T-helper 1 cell treated with Interleukin-12 subunit alpha and Interleukin-12 subunit beta and Interleukin-4 antibody, amounts not matched to agents 30 ng/mL and 1 ng/mL, for 36 hours (primary cell): Measurements from ENCODE around the gene GRHPR. TPM values are rescaled to one million over a fixed set of nuclear protein-coding genes. Genes with fewer than 3 reads are reported as not detected.

ENCODE experiments used
- intact Hi-C: fragments of 100-400 bp; cut with micrococcal nuclease; formaldehyde crosslinking; loops from one replicate; pipeline ENCODE4 v1.15.1; 2024
- total RNA-seq: library from RNA; stranded (reverse); gene quantifications from 2 replicates; pipeline ENCODE4 v1.2.3, GENCODE V29; 2022

GRHPR gene
- total RNA-seq, 1 donor from 2014 or later, result 53.9 TPM

DNA sequence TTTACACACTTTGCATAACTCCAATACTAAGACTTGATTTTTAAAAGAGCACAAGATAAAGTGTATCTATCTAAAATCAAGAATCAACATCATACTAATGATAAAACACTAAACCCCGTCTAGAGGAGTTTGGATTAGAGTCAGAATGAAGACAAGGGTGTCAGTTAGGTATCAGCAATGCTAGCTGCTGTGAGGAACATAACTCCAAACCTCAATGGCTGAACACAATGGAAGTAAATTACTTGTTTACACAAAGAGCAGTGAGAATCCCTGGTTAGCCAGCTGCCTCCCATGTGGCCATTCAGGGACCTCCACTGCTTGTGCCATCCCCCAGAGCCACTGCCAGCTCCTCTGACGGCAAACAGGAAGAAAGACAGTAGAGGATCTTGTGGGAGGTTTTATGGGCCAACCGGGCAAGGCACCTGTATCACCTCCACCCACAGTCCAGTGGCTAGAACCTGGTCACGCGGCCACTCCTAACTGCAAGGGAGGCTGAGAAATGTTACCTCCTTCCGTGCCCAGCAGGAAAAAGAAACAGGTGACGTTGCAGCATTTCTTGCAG is 24.0 kb upstream of the GRHPR start:
- intact Hi-C loops, result no loop called here

DNA sequence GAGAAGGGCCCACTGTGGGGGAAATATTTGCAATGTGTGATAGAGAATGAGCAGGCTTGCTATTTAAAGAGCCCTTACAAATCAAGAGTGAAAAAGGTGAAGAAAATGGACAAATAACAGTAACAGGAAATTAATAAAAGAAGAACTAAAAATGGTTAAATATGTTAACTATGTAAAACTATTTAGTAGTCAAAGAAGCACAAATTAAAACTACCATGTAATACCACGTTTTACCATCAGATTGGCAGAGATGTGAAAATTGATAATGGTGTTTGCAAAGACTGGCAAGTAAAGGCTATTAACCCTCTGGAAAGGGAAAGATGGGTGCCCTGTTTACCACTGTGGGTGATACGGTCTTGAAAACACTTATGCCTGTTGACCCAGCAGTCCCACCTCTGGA is 23.2 kb upstream of the GRHPR start:
- intact Hi-C loops, result no loop called here

DNA sequence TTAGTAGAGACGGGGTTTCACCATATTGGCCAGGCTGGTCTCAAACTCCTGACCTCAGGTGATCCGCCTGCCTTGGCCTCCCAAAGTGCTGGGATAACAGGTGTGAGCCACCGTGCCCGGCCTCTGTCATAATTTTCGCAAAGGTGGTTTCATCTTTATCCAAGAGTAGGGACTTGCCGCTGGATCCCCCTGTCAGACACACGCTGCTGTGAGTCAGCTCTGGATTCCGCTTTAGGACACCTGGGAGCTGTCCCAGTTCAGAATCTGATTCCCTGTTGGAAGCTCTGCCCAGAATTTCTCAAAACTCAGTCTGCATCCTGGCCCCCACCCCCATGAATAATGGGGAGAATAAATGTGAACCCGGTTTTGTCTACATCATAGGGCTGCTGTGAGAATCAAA is 17.9 kb upstream of the GRHPR start:
- intact Hi-C loops, result no loop called here

DNA sequence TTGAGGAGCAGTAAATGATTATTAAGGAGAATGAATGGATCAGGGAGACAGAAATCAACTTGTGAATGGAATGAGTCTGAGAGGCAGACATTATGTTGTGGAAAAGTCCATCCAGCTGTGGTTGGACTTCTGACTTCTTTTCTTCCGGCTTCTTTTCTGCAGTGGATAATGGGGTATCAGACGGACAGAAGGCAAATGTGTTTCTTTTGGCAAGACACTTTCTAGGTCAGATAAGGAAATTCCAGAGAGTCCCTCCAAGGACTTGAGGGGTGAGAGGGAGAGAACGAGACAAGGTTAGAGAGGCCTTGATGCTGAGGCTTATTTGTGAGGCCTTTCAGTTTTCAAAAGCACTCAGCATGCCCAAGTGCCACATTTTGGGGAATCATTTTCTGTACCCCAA is 17.1 kb upstream of the GRHPR start:
- intact Hi-C loops, result no loop called here

DNA sequence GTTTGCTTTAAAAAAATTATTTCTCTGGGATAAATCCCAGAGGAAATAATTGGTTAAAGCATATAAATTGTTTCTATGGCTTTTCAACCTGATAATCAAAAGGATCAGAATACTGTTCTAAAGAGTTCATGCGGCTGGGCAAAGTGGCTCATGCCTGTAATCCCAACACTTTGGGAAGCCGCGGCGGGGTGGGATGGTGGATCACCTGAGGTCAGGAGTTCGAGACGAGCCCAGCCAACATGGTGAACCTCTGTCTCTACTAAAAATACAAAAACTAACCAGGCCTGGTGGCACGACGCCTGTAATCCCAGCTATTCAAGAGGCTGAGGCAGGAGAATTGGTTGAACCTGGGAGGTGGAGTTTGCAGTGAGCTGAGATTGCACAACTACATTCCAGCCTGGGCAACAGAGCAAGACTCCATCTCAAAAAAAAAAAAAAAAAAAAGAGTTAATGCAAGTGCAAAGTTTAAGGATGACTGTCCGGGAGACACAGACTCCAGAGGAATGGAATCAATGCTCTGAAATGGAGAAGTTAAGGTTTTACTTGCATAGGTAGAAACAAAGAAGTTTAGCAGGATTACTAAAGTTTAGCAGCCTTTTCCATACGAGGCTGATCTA is 16.6 kb upstream of the GRHPR start:
- intact Hi-C loops, result no loop called here

DNA sequence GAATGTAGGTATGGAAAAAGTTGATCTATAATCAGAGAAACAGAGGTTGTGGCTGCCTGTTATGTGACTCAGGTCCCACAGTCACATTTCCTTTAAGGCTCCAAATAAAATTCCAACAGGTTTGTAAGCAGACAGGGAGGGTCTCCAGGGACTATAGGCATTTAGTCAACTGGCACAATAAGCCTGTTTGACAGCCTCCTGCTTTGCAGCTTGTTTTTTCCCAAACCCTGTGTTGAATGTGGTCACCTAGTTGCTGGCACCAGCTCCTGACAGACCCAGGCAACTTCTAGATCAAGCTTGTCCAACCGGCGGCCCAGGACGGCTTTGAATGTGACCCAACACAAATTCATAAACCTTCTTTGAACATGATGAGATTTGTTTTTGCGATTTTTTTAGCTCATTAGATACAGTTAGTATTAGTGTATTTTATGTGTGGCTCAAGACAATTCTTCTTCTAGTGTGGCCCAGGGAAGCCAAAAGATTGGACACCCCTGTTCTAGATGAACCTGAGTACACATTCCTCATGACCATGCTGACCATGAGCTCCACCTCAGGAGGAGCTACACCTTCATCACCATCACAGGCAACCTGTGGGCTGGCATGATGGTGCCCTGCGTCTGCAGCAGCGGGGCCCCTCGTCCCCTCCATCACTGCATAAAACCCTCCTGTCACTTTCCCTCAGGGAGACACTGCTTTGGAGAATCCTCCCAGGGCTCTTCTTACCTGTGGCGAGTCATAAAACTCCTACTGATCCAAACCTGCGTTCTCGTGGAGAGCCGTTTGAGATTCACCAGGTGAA is 15.7 kb upstream of the GRHPR start:
- intact Hi-C loops, result no loop called here

DNA sequence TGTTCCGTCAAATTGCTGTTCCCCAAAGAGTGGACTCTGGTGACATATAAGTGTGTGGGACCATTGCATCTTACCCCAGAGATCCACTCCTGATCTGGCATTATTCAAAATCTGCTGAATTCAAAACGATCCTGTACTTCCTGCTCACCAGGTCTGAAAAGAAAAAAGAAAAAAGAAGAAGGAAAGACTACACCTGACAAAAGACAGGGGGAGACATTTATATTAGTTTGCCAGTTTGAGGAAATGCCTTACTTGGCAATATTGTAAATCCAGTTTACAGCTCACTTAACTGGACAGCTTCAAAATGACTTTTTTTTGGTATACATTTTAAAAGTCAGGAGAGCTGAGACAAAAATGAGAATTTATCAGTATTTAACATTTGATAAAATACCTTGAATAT is 15.0 kb upstream of the GRHPR start:
- intact Hi-C loops, result no loop called here

DNA sequence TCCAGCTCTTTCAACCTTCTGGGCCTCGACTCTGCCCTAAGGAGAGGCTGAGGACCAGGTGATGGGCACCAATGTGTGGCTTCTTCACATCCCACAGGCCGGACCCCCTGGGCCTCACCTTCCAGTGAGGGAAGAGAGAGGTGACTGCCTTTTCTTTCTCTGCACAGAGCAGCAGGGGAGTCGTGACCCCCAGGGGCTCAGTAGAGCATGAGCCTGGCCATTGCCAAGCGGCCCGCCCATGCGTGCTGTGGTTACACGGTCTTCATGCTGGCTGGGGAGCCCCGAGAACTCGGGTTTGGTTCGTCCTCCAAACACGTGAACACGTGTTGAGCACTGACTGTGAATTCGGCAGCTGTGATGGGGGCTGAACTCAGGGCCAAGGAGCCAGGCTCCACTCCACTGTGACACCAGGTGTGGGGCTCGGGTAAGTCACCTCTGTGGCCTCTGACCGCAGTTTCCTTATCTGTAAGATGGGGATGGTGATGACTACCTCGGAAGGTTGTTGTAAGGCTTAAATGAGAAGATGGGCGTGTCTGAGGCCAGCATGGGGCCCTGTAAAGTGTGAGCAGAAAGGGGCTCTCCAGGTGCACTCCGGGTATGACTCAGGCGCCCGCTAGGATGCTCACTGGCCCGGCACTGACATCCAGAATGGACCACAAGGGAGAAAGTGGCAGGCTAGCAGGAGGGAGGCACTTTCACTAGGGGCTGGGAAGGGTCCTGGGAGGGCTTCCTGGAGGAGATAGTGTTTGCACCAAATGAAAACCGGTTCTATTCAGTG is 13.4 kb upstream of the GRHPR start:
- intact Hi-C loops, result no loop called here

DNA sequence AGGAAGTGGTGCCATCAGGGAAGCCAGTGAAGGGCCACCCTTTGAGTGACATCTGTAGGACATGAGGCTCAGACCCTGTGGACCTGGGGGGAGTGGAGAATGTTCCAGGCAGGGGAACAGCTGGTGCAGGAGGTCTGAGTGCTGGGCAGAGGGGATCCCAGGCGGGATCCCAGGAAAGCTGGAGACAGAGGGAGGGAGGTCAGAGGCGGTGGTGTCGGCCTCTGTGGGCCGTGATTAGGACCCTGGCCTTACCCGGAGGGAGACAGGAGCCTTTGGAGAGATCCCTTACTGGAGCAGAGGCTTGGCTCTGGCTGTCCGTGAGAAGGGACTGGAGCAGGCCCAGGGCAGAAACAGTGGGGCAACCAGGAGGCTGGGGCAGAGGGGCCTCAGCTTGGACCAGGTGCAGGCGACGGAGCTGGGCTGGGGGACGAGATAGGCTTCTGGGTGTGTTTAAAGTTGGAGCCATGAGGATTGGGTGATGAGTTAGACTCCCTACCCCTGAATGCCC is 12.1 kb upstream of the GRHPR start:
- intact Hi-C loops, result loop anchor here (5.0 kb wide), 1 partner anchor 413 kb away; no protein-coding TSS in a partner anchor

DNA sequence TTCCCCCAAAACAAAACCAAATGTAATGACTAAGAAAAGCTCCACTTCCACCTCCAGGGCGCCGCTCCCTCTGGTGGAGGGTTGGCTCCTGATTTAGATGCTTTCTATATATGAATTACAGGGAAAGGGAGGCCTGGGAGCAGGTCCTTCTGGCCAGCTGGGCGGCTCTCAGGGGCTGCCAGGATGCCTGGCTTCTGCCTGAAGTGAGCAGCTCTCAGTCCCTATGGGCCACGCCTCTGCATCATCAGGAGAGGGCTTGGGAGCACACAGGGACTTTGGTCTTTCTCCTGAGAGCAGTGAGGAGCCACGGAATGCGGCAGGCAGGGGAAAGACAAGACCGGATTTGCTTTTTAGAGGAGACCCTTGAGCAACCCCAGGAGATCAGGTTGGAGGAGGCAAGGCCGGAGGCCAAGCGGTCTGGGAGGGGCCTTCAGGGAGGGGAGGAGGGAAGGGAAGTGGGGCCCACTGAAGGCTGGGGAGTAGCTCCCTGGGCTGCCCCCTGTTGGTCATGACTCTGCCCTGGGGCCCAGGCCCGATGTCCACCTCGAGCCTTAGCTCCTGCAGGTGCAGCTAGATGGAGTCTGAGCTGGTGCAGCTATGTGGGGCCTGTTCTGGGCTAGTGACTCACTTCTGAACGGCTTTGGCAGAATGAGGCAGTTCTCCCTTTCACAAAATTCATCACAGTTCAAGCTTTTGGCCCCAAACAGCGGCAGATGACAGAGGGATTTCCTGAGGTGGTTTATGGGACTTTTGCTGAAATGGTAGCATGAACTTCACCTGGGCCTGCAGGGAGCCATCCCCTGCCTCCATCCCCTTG is 11.3 kb upstream of the GRHPR start:
- intact Hi-C loops, result loop anchor here (5.0 kb wide), 1 partner anchor 414 kb away; no protein-coding TSS in a partner anchor

DNA sequence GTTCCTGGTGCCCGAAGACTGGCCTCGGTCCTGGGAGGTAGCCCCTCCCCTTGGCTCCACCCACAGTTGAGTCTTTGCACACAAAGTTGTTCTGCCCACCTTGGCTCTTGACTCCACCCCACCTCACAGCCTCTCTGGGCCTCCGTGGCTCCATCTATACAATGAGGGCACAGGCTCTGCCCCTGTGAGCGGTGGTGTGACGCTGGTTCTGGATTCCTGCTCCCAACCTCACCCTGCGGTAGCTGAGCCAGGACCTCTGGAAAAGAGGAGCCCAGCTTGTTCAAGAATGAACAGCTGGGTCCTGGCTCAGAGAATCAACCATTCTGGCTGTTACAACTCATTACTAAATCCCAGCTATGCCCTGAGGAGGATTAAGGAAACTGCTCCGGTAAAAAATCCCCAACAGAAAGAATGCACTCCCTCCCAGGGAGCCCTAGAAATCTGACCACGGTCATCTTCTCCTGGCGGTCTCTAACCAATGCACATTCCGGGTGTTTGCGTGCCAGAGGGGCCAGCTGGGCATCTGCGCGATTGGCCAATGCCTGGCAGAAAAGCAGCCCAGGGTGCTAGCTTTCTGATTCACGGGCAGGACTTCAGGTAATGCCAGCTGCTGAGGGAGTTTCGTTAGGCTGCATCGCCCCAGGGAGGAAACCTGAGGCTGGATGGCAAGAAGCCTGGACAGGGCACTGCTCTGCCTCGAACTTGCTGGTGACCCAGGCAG is 9.9 kb upstream of the GRHPR start:
- intact Hi-C loops, result loop anchor here (5.0 kb wide), 1 partner anchor 415 kb away; no protein-coding TSS in a partner anchor

DNA sequence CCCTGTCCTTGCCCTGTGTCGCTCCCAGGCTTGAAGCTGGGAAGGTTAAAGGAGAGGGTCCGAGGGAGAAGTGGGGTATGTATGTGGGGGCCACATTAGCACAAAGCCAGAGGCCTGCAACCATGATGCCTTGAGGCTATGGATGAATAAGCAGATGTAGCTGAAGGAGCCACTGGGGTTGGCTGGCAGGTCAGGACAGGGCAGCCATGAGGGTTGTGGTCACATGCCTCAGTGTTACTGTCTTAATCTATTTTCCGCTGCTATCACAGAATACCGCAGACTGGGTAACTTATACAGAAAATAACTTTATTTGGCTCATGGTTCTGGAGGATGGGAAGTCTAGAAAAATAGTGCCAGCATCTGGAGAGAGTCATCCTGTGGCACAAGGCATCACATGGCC is 9.2 kb upstream of the GRHPR start:
- intact Hi-C loops, result loop anchor here (5.0 kb wide), 1 partner anchor 416 kb away; no protein-coding TSS in a partner anchor

DNA sequence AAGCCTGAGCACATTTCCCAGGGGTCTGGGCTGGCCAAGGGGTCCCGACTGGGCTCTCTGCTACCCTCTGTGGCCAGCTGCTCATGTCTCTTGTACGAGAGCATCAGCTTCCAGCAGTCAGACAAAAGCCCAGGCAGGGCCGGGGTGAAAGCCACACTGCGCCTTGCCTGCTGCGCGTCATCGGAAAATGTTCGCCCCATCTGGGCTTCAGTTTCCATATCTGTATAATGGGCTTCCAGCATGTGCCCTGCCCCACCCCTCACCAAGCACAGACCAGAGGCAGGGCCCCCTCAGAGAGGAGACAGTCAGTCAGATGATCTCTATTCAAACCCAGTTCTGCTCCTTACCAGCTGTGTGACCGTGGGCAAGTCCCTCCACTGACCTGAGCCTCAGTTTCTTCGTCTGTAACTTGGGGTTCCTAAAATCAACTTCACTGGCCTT is 8.0 kb upstream of the GRHPR start:
- intact Hi-C loops, result loop anchor here (2.0 to 5.0 kb wide), 2 partner anchors 178 to 417 kb away; partner anchors contain the start of gene TOMM5

DNA sequence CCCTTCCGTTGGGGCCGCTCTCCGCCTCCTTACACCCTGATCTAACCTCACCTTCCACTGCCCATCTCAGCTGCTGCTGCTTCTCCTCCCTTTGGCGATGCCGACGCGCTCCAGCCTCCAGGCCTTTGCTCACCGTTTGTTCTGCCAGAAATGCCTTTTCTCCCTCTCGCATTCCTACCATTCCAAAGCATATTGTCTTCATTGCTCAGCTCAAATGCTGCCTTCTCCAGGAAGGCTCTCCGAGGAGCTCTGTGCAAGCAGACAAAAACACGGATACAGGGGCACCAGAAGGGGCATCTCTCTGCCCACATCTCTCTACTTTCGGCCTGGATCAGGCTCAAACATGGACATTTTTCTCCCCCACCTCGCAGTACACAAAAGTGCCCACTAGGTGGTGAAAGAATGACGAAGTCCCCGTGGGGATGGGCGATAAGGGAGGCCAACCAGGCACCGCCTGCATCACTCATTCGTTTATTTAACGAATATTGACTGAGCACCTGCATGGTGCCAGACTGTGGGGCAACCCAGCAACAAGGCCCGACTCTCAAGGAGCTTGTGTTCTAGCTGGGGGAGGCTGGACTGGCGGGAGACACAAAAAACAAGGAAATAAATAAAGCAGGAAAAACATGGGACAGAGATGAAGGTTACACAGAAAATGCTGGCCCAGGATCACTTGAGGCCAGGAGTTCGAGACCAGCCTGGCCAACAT is 7.3 kb upstream of the GRHPR start:
- intact Hi-C loops, result loop anchor here (1.0 to 5.0 kb wide), 4 partner anchors 8 to 178 kb away; partner anchors contain the start of genes TOMM5 and ZBTB5

DNA sequence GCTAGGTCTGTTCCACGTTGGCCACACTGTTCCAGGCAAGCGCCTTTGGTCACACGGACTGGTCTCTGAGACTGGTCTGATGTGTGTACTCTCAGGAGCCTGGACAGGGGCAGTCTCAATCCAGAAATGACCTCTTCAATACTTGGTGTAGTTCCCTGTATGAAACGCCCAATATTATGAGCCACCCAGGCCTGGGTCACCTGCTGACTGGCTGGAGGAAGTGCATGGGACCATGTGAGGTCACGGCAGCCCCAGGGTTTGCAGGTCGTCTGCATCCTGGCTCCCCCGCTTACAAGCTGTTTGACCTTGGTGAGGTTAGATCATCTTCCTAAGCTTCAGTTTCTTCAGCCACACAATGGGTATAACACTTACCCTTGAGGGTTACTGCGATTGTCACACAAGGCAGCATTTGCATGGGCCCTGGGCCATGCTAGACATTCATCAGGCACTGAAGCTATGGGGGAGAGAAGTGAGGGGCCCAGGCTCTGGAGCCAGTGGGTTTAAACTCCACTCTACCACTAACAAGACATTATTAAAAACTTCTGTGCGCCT is 5.2 kb upstream of the GRHPR start:
- intact Hi-C loops, result loop anchor here (5.0 kb wide), 1 partner anchor 115 kb away; no protein-coding TSS in a partner anchor

DNA sequence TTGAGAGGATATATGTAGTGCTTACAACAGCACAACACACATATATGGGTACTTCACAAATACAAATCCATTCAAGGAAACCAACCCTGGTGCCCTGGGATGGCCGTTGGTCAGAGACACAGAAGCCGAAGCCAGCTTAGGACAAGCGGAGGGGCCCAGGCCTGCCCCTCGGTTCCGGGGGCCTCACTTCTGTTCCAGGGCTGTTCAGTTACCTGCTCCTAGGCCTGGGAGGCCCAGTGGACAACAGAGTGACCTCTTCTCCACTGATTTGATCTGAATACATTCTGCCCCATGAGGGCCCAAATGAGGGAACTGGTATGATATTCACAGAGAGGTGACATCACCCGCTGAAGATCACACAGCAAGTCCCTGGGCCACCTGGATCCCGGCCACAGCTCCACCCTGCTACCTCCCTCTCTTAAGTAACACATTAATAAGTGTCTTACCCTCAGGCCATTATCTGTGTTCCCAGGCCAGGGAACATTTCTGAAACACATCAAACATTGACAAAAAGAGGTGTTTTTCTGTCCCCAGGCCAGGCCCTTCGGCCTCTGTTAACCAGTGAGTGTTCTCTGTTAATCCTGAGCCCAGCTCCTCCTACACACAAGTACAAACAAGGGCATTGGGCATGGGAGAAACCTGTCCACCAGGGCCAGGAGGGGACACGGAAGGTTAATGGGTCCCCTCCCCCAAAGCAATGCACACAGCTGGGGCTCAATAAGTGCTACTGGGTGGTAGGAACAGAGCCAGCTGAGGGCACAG is 4.5 kb upstream of the GRHPR start:
- intact Hi-C loops, result loop anchor here (5.0 kb wide), 1 partner anchor 116 kb away; no protein-coding TSS in a partner anchor

DNA sequence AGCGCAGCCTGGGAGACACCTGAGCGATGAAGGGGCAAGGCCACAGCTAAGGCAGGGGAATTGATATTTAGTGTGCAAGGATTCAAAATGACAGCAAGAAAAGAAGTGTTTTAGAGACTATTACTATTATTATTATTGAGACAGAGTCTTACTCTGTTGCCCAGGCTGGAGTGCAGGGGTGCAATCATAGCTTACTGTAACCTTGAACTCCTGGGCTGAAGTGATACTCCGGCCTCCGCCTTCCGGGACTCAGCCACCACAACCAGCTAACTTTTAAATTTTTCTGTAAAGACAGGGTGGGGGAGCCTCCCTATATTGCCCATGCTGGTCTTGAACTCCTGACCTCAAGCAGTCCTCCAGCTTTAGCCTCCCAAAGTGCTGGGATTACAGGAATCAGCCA is 3.3 kb upstream of the GRHPR start:
- intact Hi-C loops, result loop anchor here (5.0 kb wide), 1 partner anchor 117 kb away; no protein-coding TSS in a partner anchor
